ENCODE results near the gene SLC25A45. TPM values are rescaled to one million over a fixed set of nuclear protein-coding genes. Genes with fewer than 3 reads are reported as not detected.

SLC25A45 gene
- polyA plus RNA-seq, 2 of the 4 experiments (the other 2 are of a cell fraction) = 3.1 to 8.1 TPM

- no peak for TF ChIP-seq HES2 (IDR thresholded peaks at IDR 0.05)
Observed at GRCh38 chr11:65386307-65387140, 4.1 kb upstream of the SLC25A45 start, which contains the start of gene FRMD8 (continued).

- H3K4me2 ChIP-seq = peak overlapping the region; percentile 93; the same call in 2 of the 3 replicates
- peak overlapping the region; percentile 93 to 99 for H3K27ac ChIP-seq
- no peak for FAIRE-seq
Observed at GRCh38 chr11:65384301-65384889, 1.9 kb upstream of the SLC25A45 start.

More at GRCh38 chr11:65384301-65384889, 1.9 kb upstream of the SLC25A45 start:
- ChIA-PET POLR2A (interaction anchor here (0.6 kb wide), 1 partner anchor 124 kb away, joined by 3 read pairs; no protein-coding TSS in a partner anchor), CTCF (interaction anchor here (0.6 to 14.2 kb wide), 9 partner anchors 10 to 167 kb away, joined by 3 to 208 read pairs (median 3); partner anchors contain the start of gene NEAT1)
- no peak for DNase-seq (ENCODE audit: low read depth in 1 of 2, low spot score in 1 of 2)
- no peak for ATAC-seq
- WGBS (ENCODE audit: missing lambda C conversion rate) = 79% methylated on average over 8 of the region's 8 CpGs
- TF ChIP-seq CBX8 (IDR thresholded peaks at IDR 0.05) (no peak), SREBF2 (IDR thresholded peaks at IDR 0.05) (no peak), POLR2AphosphoS2 (conservative IDR thresholded peaks at IDR 0.05; ENCODE audit: low read length) (no peak), RAD21 (conservative IDR thresholded peaks at IDR 0.05 in 1 of 2, IDR thresholded peaks at IDR 0.05 in 1 of 2) (no peak), ZSCAN20 (CRISPR knock-in tag; IDR thresholded peaks at IDR 0.05) (no peak), HEYL (CRISPR knock-in tag; IDR thresholded peaks at IDR 0.05) (no peak), FOSB (CRISPR knock-in tag; IDR thresholded peaks at IDR 0.05) (no peak), REST (IDR thresholded peaks at IDR 0.05) (no peak), PHF8 (IDR thresholded peaks at IDR 0.05; ENCODE audit: borderline replicate concordance, low read depth) (no peak), POLR2A (IDR thresholded peaks at IDR 0.05; ENCODE audit: low read length) (no peak), RNF2 (IDR thresholded peaks at IDR 0.05; ENCODE audit: borderline replicate concordance, low read depth) (no peak), MYC (IDR thresholded peaks at IDR 0.05; ENCODE audit: borderline replicate concordance, low read length) (no peak), KDM5A (IDR thresholded peaks at IDR 0.05) (no peak), MAX (IDR thresholded peaks at IDR 0.05) (no peak), JUNB (IDR thresholded peaks at IDR 0.05) (no peak), EHMT2 (IDR thresholded peaks at IDR 0.05; ENCODE audit: low read depth) (no peak), HOXA7 (CRISPR knock-in tag; IDR thresholded peaks at IDR 0.05) (no peak), HOXB5 (CRISPR knock-in tag; IDR thresholded peaks at IDR 0.05) (no peak), CTCF (IDR thresholded peaks at IDR 0.05) (no peak)
- peaks cover 82% of the 10 kb centered on the region for H3K4me1 ChIP-seq
- no peak overlapping the region for H3K4me3 ChIP-seq
- H3K9me3 ChIP-seq = no peaks in the 10 kb centered on the region

Measured in A549 (cell line).